ENCODE measurements around the gene DDX54. TPM values are rescaled to one million over a fixed set of nuclear protein-coding genes. Genes with fewer than 3 reads are reported as not detected.

Gene DDX54
- total and polyA plus RNA-seq, 2 of the 8 experiments (the other 6 are each of a cell fraction or from before 2014, with no cell fraction given), result 64.9 to 113 TPM

GRCh38 chr12:113130457-113131135 lies 54.7 kb downstream of the DDX54 start:
- no peak overlapping the region for H2BK120ac ChIP-seq (replicated peaks; ENCODE audit: low read depth, low read length)
- no peak overlapping the region for H3K27ac ChIP-seq (ENCODE audit: low read depth, low read length)
- H2BK12ac ChIP-seq (ENCODE audit: low read depth, low read length), result no peak overlapping the region; the same call in 1 of the 2 replicates
- CTCF ChIA-PET (ENCODE audit: partially characterized antibody), result interaction anchor here (0.6 to 7.5 kb wide), 19 partner anchors 9 to 138 kb away, joined by 3 to 67 read pairs (median 4); partner anchors contain the start of gene CFAP73
- H3K4me2 ChIP-seq (ENCODE audit: insufficient read depth in 1 of 2, low read depth in 2 of 2, low read length in 2 of 2), result no peak overlapping the region
- no peaks in the 10 kb centered on the region for H3K36me3 ChIP-seq (ENCODE audit: control insufficient read depth in 2 of 4, insufficient read depth in 4 of 4, low read length in 3 of 4)
- peaks cover 1 to 13% (median 6%) of the 10 kb centered on the region in 4 experiments; a peak in 6 of 7 replicates for H3K27me3 ChIP-seq (replicated peaks in 1 of 4; ENCODE audit: control insufficient read depth in 3 of 4, extremely low read depth in 1 of 4, insufficient read depth in 3 of 4, low read length in 3 of 4)
- H4K5ac ChIP-seq (ENCODE audit: insufficient read length, low read depth, low read length), result peak overlapping the region; percentile 20
- H3K23ac ChIP-seq (ENCODE audit: insufficient read length), result no peak overlapping the region
- H3K9ac ChIP-seq (replicated peaks in 1 of 4; ENCODE audit: extremely low read depth in 1 of 4, low read depth in 3 of 4, low read length in 3 of 4), result no peak overlapping the region
- no peaks in the 10 kb centered on the region for H3K9me3 ChIP-seq (ENCODE audit: insufficient read depth in 2 of 2, low read depth in 1 of 2, low read length in 1 of 2)
- FAIRE-seq (no peak), DNase-seq (ENCODE audit: low read depth in 1 of 2, low spot score in 2 of 2) (peak in 1 of 2 experiments; percentile 78)
- H3K14ac ChIP-seq (ENCODE audit: insufficient read length), result no peak overlapping the region
- no peaks in the 10 kb centered on the region for H3K79me1 ChIP-seq (ENCODE audit: low read depth, low read length)
- H3K18ac ChIP-seq (ENCODE audit: extremely low read depth, low read length), result no peak overlapping the region; the same call in 1 of the 2 replicates
- no peak overlapping the region; the same call in 1 of the 2 replicates for H2BK5ac ChIP-seq (ENCODE audit: low read depth, low read length)
- H4K20me1 ChIP-seq (replicated peaks in 1 of 2; ENCODE audit: control insufficient read depth in 1 of 2, insufficient read depth in 2 of 2, low read length in 2 of 2), result peaks cover 0 to 7% of the 10 kb centered on the region in 2 experiments
- H3K4ac ChIP-seq (replicated peaks; ENCODE audit: insufficient read length, low read depth, low read length), result no peak overlapping the region
- no peaks in the 10 kb centered on the region for H3K79me2 ChIP-seq (ENCODE audit: control insufficient read depth in 1 of 2, insufficient read depth in 2 of 2, low read length in 2 of 2)
- no peak overlapping the region for H2AFZ ChIP-seq (ENCODE audit: low read length)
- no peak overlapping the region for H2BK20ac ChIP-seq (ENCODE audit: low read length)
- H3K23me2 ChIP-seq (ENCODE audit: low read depth, low read length), result peaks cover 9% of the 10 kb centered on the region; the same call in 1 of the 2 replicates
- no peak overlapping the region for H3K56ac ChIP-seq (replicated peaks; ENCODE audit: insufficient read length, low read depth, low read length)
- H4K8ac ChIP-seq (ENCODE audit: extremely low read depth, insufficient read depth, low read length), result no peak overlapping the region
- H3K4me1 ChIP-seq (replicated peaks in 1 of 4; ENCODE audit: control insufficient read depth in 3 of 4, insufficient read depth in 4 of 4, low read length in 3 of 4), result peaks cover 0 to 10% (median 8%) of the 10 kb centered on the region in 4 experiments; a peak in 5 of 7 replicates
- no peak overlapping the region for H4K91ac ChIP-seq (replicated peaks; ENCODE audit: insufficient read length, low read length)
- no peak overlapping the region for H3K4me3 ChIP-seq (ENCODE audit: extremely low read depth in 1 of 4, insufficient read depth in 2 of 4, low read depth in 3 of 4, low read length in 4 of 4)
- POLR2A ChIA-PET (ENCODE audit: partially characterized antibody), result interaction anchor here (0.8 to 5.9 kb wide), 3 partner anchors 10 to 47 kb away, joined by 3 to 35 read pairs (median 13); no protein-coding TSS in a partner anchor
- WGBS, 2 experiments (ENCODE audit: extremely low coverage in 1 of 2, insufficient coverage in 1 of 2, insufficient read length in 1 of 2, insufficient replicate concordance in 2 of 2, low coverage in 1 of 2, low lambda C conversion rate in 2 of 2, missing lambda C conversion rate in 1 of 2), result 52% methylated on average over 13 of the region's 18 CpGs; no CpG with 5 or more reads in 1 of the 2 experiments
- H2BK15ac ChIP-seq (ENCODE audit: low read length), result 0 out of 2 replicates have a peak overlapping the region, but pooled peaks have one; percentile 16
- H2AK5ac ChIP-seq (ENCODE audit: low read depth, low read length), result peak overlapping the region; percentile 56; the same call in 1 of the 2 replicates
- TF ChIP-seq CEBPB (IDR thresholded peaks at IDR 0.05; ENCODE audit: low read depth, low read length) (no peak), CHD2 (IDR thresholded peaks at IDR 0.05; ENCODE audit: low read length) (0 out of 2 replicates have a peak, but pooled peaks have one; percentile 8), MAFK (IDR thresholded peaks at IDR 0.05; ENCODE audit: low read depth, low read length) (peak; percentile 5; the same call in 1 of the 2 replicates), YY1 (IDR thresholded peaks at IDR 0.05; ENCODE audit: low read depth, low read length) (peak; percentile 71), CBX5 (IDR thresholded peaks at IDR 0.05; ENCODE audit: low read depth, low read length) (no peak), SP4 (IDR thresholded peaks at IDR 0.05; ENCODE audit: low read length) (no peak), SAP30 (IDR thresholded peaks at IDR 0.05; ENCODE audit: insufficient read depth, insufficient replicate concordance, low read length) (no peak), RAD21 (IDR thresholded peaks at IDR 0.05 in 1 of 2, conservative IDR thresholded peaks at IDR 0.05 in 1 of 2; ENCODE audit: low read depth in 2 of 2, low read length in 2 of 2) (peak; percentile 50 to 62), NANOG (IDR thresholded peaks at IDR 0.05; ENCODE audit: insufficient read depth, low read depth, low read length, poor library complexity, severe bottlenecking) (no peak)
